ENCODE results near the gene FBN1.

GRCh38 chr15:48471073-48471472 is 174.4 kb downstream of the FBN1 start:
- TF ChIP-seq JUN (IDR thresholded peaks at IDR 0.05; ENCODE audit: borderline replicate concordance, insufficient read depth, insufficient read length, low read depth): no peak
- TF ChIP-seq CTCF (IDR thresholded peaks at IDR 0.05; ENCODE audit: extremely low read depth in 1 of 2, insufficient read depth in 1 of 2, low read depth in 1 of 2, low read length in 2 of 2): no peak
- no peak for TF ChIP-seq MAX (IDR thresholded peaks at IDR 0.05; ENCODE audit: insufficient read depth, insufficient read length)
- TF ChIP-seq POLR2A (IDR thresholded peaks at IDR 0.05; ENCODE audit: low read depth, low read length): no peak
- TF ChIP-seq GATA2 (IDR thresholded peaks at IDR 0.05; ENCODE audit: insufficient read depth, insufficient read length, low read depth, low read length): no peak
- no peak for TF ChIP-seq POLR2AphosphoS5 (IDR thresholded peaks at IDR 0.05; ENCODE audit: insufficient read depth, low read depth, low read length)
- TF ChIP-seq EZH2 (IDR thresholded peaks at IDR 0.05; ENCODE audit: borderline replicate concordance, low read depth, low read length, severe bottlenecking): no peak
- TF ChIP-seq MYC (IDR thresholded peaks at IDR 0.05; ENCODE audit: low read depth, low read length): no peak
- TF ChIP-seq FOS (IDR thresholded peaks at IDR 0.05; ENCODE audit: borderline replicate concordance, insufficient read depth, low read length): no peak

Measured in endothelial cell of umbilical vein (primary cell).